ENCODE data around the gene MED13L. TPM values are rescaled to one million over a fixed set of nuclear protein-coding genes. Genes with fewer than 3 reads are reported as not detected.

Gene MED13L
- total RNA-seq (2014; rRNA removed; shearing (Covaris generic)): 30.9 and 32.1 TPM in 2 replicates
- 5.9 and 15.9 TPM in 2 replicates for polyA plus RNA-seq (2014; cell fraction: nucleus; rRNA removed)

DNA sequence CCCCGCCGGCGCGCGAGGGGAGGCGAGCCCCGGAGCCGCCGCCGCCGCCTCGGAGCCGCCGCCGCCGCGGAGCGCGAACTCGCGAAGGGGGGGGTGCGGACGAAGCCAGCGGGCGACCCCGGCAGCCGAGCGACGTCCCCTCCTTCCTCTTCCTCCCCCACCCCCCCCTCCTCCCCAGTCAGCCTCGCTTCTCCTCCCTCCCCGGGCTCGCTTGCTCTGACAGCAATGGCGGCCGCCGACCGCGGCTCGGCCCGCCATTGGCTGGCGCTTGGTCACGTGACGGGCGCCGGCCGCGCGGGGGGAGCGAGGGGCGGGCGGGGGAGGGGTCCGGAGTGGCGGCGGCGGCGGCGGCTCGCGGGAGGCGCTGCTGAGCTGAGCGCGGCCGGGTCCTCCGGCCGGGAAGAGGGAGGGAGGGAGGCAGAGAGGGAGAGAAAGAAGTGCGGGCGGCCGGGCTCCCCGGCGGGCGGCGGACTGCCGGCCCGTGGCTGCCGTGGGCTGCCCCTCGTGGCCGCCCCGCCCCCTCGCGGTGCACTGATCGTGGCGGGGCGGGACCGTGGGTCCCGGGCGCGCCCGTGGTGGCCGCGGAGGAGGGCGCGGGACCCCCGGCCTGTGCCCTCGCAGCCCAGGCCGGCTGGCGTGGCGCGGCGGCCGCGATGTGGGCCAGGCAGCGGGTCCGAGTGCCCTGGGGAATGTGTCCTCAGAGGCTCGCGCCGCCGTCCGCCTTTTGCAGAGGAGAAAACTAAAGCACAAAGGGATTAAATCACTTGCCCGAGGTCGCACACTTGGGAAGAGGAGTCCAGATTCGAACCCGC is at the start of gene MED13L:
MED13L (minus strand) TSS at position 227 of the 812 bp plus-strand sequence. CDS start 562 bp downstream, outside the sequence.
- DNase-seq (ENCODE audit: extremely low read depth, low read depth): peak; percentile 83

DNA sequence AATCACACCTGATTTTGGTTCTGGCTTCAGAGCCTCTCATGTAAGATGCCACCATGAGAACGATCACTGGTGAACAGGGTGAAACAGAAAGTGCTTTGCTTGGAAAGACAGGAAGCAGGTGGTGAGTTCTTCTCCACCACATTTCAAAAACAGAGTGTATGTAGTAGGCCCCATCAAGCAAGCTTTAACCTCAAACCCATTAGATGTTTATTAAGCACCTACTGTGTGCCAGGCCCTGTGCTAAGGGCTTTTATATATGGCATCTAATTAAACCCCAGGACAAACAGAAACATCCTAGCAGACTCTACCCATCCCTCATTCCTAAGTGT is 47.8 kb upstream of the MED13L start:
- no peak for DNase-seq (ENCODE audit: extremely low read depth, low read depth)

GRCh38 chr12:116324654-116325335 is 47.3 kb upstream of the MED13L start:
- DNase-seq (ENCODE audit: extremely low read depth, low read depth): no peak

DNA sequence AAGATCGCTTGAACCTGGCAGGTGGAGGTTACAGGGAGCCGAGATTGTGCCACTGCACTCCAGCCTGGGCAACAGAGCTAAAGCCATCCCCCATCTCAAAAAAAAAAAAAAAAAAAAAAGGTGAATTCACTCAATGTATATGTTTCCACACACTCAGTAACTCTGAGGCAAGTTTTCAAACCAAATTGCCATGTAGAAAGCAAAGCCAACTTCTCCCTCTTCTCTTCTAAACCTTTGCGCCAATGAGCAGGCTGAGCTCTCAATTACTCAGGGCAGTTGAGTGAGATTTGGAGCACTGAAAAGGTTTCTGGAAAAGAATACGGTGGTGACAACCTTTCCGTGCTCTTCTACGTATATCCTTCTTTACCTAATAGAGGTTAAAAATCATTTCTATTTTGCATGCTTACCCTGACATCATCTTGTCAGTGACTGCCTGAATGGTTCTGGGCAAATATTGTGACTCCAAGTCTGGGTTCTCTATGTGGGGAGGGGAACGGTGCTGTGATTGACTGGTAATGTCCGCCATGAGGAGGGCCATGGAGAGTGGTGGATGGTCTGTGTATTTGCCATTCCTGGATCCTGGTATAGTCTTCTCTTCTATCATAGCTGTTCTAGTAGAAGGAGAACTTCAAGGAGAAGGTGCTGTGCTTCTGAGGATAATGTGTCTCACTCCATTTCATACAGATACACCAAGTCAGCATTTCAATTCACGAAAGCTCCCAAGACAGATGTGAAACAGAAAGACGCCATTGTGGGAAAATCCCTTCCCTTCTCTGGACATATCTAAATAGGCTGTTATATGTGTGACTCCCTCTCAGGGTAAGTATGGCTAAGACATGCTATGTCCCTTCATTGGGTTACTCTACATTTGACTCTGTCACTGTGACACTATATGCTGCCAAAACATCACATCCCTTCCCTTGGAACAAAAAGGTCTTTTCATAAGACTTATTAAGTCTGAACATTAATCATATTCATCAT is 46.2 kb upstream of the MED13L start:
- DNase-seq (ENCODE audit: extremely low read depth, low read depth): no peak

- DNase-seq (ENCODE audit: extremely low read depth, low read depth): no peak
Observed at GRCh38 chr12:116321913-116322312, 44.4 kb upstream of the MED13L start.

GRCh38 chr12:116320791-116321217 is 43.3 kb upstream of the MED13L start:
- no peak for DNase-seq (ENCODE audit: extremely low read depth, low read depth)

DNA sequence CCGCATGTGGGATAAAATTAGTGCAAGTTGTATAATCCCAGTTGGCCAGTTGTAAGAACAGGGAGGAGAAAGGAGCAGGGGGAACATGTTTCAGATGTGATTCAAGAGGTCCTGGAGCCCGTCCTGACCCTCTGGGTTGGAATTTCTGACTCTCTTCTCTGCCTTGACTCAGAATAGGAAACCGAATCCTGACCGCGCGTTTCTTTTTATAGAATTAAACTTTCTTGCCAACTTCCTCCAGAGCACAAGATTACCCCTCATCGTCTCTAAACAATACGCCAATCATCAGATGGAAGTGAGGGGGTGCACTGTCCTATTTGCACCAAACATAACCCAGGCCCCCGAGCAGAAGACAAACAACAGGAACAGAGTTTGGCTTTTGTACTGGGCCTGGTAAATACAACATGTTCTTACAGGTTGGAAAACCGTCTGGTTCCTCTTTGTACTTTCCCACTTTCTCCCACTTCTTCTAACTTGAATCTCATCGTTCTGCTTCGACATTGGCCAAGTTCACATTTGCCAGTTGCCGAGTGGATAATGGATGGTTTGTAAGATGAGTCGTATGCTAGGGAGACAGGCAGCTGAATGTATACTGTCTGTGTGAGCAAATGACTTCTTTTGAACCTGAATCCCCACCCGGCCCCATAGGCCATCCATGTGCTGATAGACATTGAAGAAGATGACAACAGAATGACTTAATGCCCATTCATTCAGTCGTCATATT is 42.6 kb upstream of the MED13L start:
- DNase-seq (ENCODE audit: extremely low read depth, low read depth): no peak

- no peak for DNase-seq (ENCODE audit: extremely low read depth, low read depth)
Observed at GRCh38 chr12:116319233-116319897, 41.9 kb upstream of the MED13L start.

GRCh38 chr12:116318576-116319232 is 41.2 kb upstream of the MED13L start:
- no peak for DNase-seq (ENCODE audit: extremely low read depth, low read depth)

- no peak for DNase-seq (ENCODE audit: extremely low read depth, low read depth)
Observed at GRCh38 chr12:116317986-116318575, 40.6 kb upstream of the MED13L start.

GRCh38 chr12:116317139-116317538 is 39.6 kb upstream of the MED13L start:
- no peak for DNase-seq (ENCODE audit: extremely low read depth, low read depth)

DNA sequence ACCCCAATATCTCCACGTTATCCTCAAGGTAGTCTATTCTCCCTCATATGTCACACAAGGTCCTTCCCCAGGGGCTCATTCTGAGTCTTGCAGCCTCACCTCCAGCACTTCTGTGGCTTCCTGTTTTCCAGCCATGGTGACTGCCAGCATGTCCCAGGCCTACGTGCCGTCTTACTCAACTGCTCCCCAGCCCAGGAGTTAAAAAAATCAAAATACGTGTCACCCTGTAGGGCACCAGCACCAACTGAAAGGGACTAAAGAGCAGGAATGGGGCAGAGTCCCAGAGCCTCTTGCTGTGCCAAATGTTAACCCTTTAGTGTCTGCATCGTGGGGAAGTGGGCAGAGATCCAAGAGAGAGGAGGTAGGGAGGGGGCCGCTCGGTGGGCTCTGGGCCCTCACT is 37.0 kb upstream of the MED13L start:
- no peak for DNase-seq (ENCODE audit: extremely low read depth, low read depth)

- no peak for DNase-seq (ENCODE audit: extremely low read depth, low read depth)
Observed at GRCh38 chr12:116313194-116313927, 35.9 kb upstream of the MED13L start.

DNA sequence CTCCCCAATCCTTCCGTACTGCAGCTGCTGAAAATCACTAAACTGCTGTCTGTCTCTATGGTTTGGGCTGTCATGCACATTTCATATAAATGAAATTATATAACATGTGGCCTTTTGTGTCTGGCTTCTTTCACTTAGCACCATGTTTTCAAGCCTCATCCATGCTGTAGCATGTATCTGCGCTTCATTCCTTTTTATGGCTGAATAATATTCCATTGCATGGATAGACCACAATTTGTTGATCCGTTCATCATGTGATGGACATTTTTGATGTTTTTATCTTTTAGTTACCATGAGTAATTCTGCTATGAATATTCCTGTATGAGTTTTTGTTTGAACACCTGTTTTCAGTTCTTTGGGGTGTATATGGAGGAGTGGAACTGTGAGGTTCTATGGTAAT is 32.6 kb upstream of the MED13L start:
- no peak for DNase-seq (ENCODE audit: extremely low read depth, low read depth)

DNA sequence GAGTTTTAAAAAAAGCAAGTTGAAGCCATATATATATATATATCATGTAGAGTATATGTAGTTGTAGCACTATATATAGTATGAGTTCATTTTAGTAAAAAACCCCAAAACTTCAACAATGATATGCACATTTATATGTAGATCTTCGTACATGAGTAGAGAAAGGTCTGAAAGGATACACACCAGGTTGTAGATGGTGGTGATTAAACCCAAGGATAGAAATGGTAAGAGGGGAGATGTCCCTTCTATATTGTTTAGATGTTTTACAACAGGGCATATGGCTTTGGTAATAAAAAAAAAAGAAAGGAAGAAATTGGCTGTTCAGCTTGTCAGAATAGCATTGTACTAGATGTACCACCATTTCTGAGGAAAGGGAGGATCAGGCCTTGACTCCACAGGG is 31.9 kb upstream of the MED13L start:
- DNase-seq (ENCODE audit: extremely low read depth, low read depth): no peak

DNA sequence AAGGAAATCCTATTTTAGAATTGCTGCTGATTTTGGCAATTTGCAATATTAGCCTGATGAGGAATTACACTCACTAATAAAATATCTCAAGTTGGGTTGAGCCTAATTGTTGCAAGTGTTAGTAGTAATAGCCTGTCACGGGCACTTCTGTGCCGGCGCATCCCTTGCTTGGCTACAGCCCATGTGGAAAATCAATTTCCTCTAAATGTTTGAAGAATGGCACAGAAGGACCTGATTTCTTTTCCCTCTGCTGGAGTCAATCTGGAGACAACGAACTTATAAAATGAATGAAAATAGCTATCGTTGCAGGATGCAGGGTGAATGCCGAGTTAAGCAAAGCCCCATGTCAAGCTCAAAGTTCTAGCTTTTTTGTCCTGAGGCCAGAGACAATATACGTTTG is 31.2 kb upstream of the MED13L start:
- no peak for DNase-seq (ENCODE audit: extremely low read depth, low read depth)

DNA sequence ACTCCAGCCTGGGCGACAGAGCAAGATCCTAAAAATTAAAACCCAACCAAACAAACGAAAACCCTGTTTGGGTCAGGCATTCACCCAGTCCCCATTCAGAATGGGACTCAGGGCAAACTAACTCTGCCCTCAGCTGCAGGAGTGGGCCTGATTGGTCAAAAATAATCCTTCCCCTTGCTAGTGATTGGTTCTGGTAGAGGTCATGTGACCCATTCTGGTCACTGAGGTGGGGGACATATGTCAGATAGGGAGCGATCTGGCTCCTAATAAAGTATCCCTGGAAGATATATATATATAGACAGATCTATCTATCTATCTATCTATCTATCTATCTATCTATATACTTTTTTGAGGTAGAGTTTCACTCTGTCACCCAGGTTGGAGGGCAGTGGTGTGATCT is 29.5 kb upstream of the MED13L start:
- DNase-seq (ENCODE audit: extremely low read depth, low read depth): no peak

GRCh38 chr12:116306506-116306905 is 29.0 kb upstream of the MED13L start:
- no peak for DNase-seq (ENCODE audit: extremely low read depth, low read depth)
